ENCODE data around the gene BTBD16. TPM values are rescaled to one million over a fixed set of nuclear protein-coding genes. Genes with fewer than 3 reads are reported as not detected.

BTBD16 gene
- total RNA-seq, 1 experiment from 2014 or later, result not detected

GRCh38 chr10:122357685-122358084, 86.6 kb downstream of the BTBD16 start:
- no peak overlapping the region for H3K4me3 ChIP-seq
- no peaks in the 10 kb centered on the region for H3K4me1 ChIP-seq
- no peak for DNase-seq
- peaks cover 9% of the 10 kb centered on the region; the same call in 1 of the 2 replicates for H3K27me3 ChIP-seq
- no peak overlapping the region for H3K27ac ChIP-seq
- H3K9me3 ChIP-seq (replicated peaks), result no peaks in the 10 kb centered on the region; the same call in 1 of the 2 replicates
- no peaks in the 10 kb centered on the region for H3K36me3 ChIP-seq

GRCh38 chr10:122359621-122360020, 88.5 kb downstream of the BTBD16 start:
- no peaks in the 10 kb centered on the region for H3K27me3 ChIP-seq
- DNase-seq, result no peak
- no peaks in the 10 kb centered on the region; the same call in 1 of the 2 replicates for H3K9me3 ChIP-seq (replicated peaks)
- no peaks in the 10 kb centered on the region for H3K4me1 ChIP-seq
- no peak overlapping the region for H3K27ac ChIP-seq
- H3K4me3 ChIP-seq, result no peak overlapping the region
- H3K36me3 ChIP-seq, result no peaks in the 10 kb centered on the region

- no peaks in the 10 kb centered on the region for H3K4me1 ChIP-seq
- H3K27me3 ChIP-seq, result no peaks in the 10 kb centered on the region
- no peak for DNase-seq
- H3K4me3 ChIP-seq, result no peak overlapping the region
- H3K36me3 ChIP-seq, result no peaks in the 10 kb centered on the region
- no peaks in the 10 kb centered on the region; the same call in 1 of the 2 replicates for H3K9me3 ChIP-seq (replicated peaks)
- no peak overlapping the region for H3K27ac ChIP-seq
These were observed 90.0 kb downstream of the BTBD16 start for GRCh38 chr10:122361046-122361445.

- Histone ChIP-seq H3K4me3 (no peak overlapping the region), H3K36me3 (no peaks in the 10 kb centered on the region), H3K9me3 (replicated peaks) (no peaks in the 10 kb centered on the region; the same call in 1 of the 2 replicates), H3K27ac (no peak overlapping the region), H3K4me1 (no peaks in the 10 kb centered on the region), H3K27me3 (no peaks in the 10 kb centered on the region)
- no peak for DNase-seq
These were observed 91.0 kb downstream of the BTBD16 start for GRCh38 chr10:122362031-122362592.

GRCh38 chr10:122362621-122363020, 91.5 kb downstream of the BTBD16 start:
- Histone ChIP-seq H3K27me3 (no peaks in the 10 kb centered on the region), H3K36me3 (no peaks in the 10 kb centered on the region), H3K4me3 (no peak overlapping the region), H3K27ac (no peak overlapping the region), H3K9me3 (replicated peaks) (no peaks in the 10 kb centered on the region; the same call in 1 of the 2 replicates), H3K4me1 (no peaks in the 10 kb centered on the region)
- no peak for DNase-seq

GRCh38 chr10:122363311-122363710, 92.2 kb downstream of the BTBD16 start:
- DNase-seq, result no peak
- no peaks in the 10 kb centered on the region for H3K4me1 ChIP-seq
- no peak overlapping the region for H3K4me3 ChIP-seq
- no peaks in the 10 kb centered on the region for H3K27me3 ChIP-seq
- H3K9me3 ChIP-seq (replicated peaks), result no peaks in the 10 kb centered on the region; the same call in 1 of the 2 replicates
- H3K36me3 ChIP-seq, result no peaks in the 10 kb centered on the region
- H3K27ac ChIP-seq, result no peak overlapping the region

GRCh38 chr10:122363722-122364463, 92.8 kb downstream of the BTBD16 start:
- H3K27ac ChIP-seq, result no peak overlapping the region
- H3K9me3 ChIP-seq (replicated peaks), result no peaks in the 10 kb centered on the region
- no peaks in the 10 kb centered on the region for H3K36me3 ChIP-seq
- DNase-seq, result no peak
- no peak overlapping the region for H3K4me3 ChIP-seq
- no peaks in the 10 kb centered on the region for H3K27me3 ChIP-seq
- H3K4me1 ChIP-seq, result no peaks in the 10 kb centered on the region

GRCh38 chr10:122368502-122369254, 97.6 kb downstream of the BTBD16 start:
- Histone ChIP-seq H3K9me3 (replicated peaks) (no peaks in the 10 kb centered on the region), H3K4me3 (no peak overlapping the region), H3K36me3 (no peaks in the 10 kb centered on the region), H3K27ac (no peak overlapping the region), H3K4me1 (peaks cover 2% of the 10 kb centered on the region; the same call in 1 of the 2 replicates), H3K27me3 (no peaks in the 10 kb centered on the region)
- no peak for DNase-seq

- no peaks in the 10 kb centered on the region for H3K36me3 ChIP-seq
- H3K4me3 ChIP-seq, result no peak overlapping the region
- H3K27ac ChIP-seq, result no peak overlapping the region
These were observed 102.0 kb downstream of the BTBD16 start for GRCh38 chr10:122373108-122373507.

GRCh38 chr10:122373721-122374120, 102.6 kb downstream of the BTBD16 start:
- H3K4me3 ChIP-seq, result peak overlapping the region; percentile 66
- H3K27me3 ChIP-seq, result no peaks in the 10 kb centered on the region
- H3K4me1 ChIP-seq, result peaks cover 2% of the 10 kb centered on the region; the same call in 1 of the 2 replicates
- no peaks in the 10 kb centered on the region for H3K9me3 ChIP-seq (replicated peaks)
- DNase-seq, result no peak
- H3K27ac ChIP-seq, result no peak overlapping the region; the same call in 1 of the 2 replicates
- no peaks in the 10 kb centered on the region for H3K36me3 ChIP-seq

More at GRCh38 chr10:122373108-122373507, 102.0 kb downstream of the BTBD16 start:
- Histone ChIP-seq H3K9me3 (replicated peaks) (no peaks in the 10 kb centered on the region), H3K4me1 (peaks cover 2% of the 10 kb centered on the region; the same call in 1 of the 2 replicates), H3K27me3 (no peaks in the 10 kb centered on the region)
- no peak for DNase-seq

GRCh38 chr10:122374237-122374858, 103.3 kb downstream of the BTBD16 start, which contains the start of gene PLEKHA1:
PLEKHA1 (plus strand) TSS chr10:122374708; CDS start chr10:122393201, 18,493 bp downstream.
- no peaks in the 10 kb centered on the region for H3K9me3 ChIP-seq (replicated peaks)
- no peaks in the 10 kb centered on the region for H3K36me3 ChIP-seq
- DNase-seq, result peak; percentile 94 to 95
- H3K4me1 ChIP-seq, result peaks cover 2% of the 10 kb centered on the region; the same call in 1 of the 2 replicates
- H3K27ac ChIP-seq, result no peak within 1 kb of the TSS; the same call in 1 of the 2 replicates
- H3K4me3 ChIP-seq, result peak within 1 kb of the TSS; percentile 66
- no peaks in the 10 kb centered on the region for H3K27me3 ChIP-seq

- Histone ChIP-seq H3K9me3 (replicated peaks) (peaks cover 3% of the 10 kb centered on the region; the same call in 1 of the 2 replicates), H3K27ac (no peak overlapping the region; the same call in 1 of the 2 replicates), H3K4me1 (peaks cover 2% of the 10 kb centered on the region; the same call in 1 of the 2 replicates), H3K27me3 (no peaks in the 10 kb centered on the region), H3K36me3 (no peaks in the 10 kb centered on the region), H3K4me3 (peak overlapping the region; percentile 66)
- peak; percentile 43 to 55 for DNase-seq
These were observed 104.0 kb downstream of the BTBD16 start for GRCh38 chr10:122374859-122375678.

- Histone ChIP-seq H3K9me3 (replicated peaks) (peaks cover 4% of the 10 kb centered on the region; the same call in 1 of the 2 replicates), H3K4me1 (peaks cover 2% of the 10 kb centered on the region; the same call in 1 of the 2 replicates), H3K4me3 (peak overlapping the region; percentile 66), H3K27ac (no peak overlapping the region), H3K27me3 (no peaks in the 10 kb centered on the region), H3K36me3 (no peaks in the 10 kb centered on the region)
- DNase-seq, result no peak
These were observed 104.6 kb downstream of the BTBD16 start for GRCh38 chr10:122375679-122376160.

Measured in SJCRH30 (cell line).